PC-9 (cell line): ENCODE data around the gene ECE2. TPM values are rescaled to one million over a fixed set of nuclear protein-coding genes. Genes with fewer than 3 reads are reported as not detected.

Experiments used
- BruUV-seq: library from RNA; stranded (reverse); fragments of 400-500 nt; replicated peaks from 2 replicates; lab custom pipeline; 2021; lab: Mats Ljungman, UMichigan
- CTCF ChIA-PET: fragments of 300-600 bp; sonication (Branson Sonifier 250); formaldehyde crosslinking; loops from one replicate; lab custom pipeline; 2022; ENCODE audit warnings: antibody characterized with exemption; lab: Charles Lee
- POLR2A ChIA-PET: fragments of 300-600 bp; sonication (Branson Sonifier 250); formaldehyde crosslinking; loops from one replicate; lab custom pipeline; 2022; ENCODE audit warnings: antibody characterized with exemption; ENCODE audit not compliant: unreplicated experiment; lab: Charles Lee
- DNase-seq, 2 experiments: peaks; one replicate each; pipeline versions ENCODE4 v3.0.0 to v3.0.0-alpha.2; 2015 to 2022; ENCODE audit warnings: mixed read lengths in 1 of 2
- H2AFZ ChIP-seq: fragments of 200-600 bp; sonication (generic); 2 replicates; pipeline ENCODE4 v1.8.1; 2017; ENCODE audit warnings: antibody characterized with exemption
- H3F3A ChIP-seq: fragments of 200-600 bp; sonication (generic); 2 replicates; pipeline ENCODE4 v1.8.1; 2017; ENCODE audit warnings: antibody characterized with exemption, mild to moderate bottlenecking, low read depth; ENCODE audit not compliant: insufficient read depth
- H3K27ac ChIP-seq: fragments of 200-600 bp; sonication (generic); 2 replicates; pipeline ENCODE4 v1.6.1; 2016; ENCODE audit warnings: mixed run types
- H3K27me3 ChIP-seq: fragments of 200-600 bp; sonication (generic); 2 replicates; pipeline ENCODE4 v1.6.1; 2016; ENCODE audit warnings: low read depth, mixed run types; ENCODE audit not compliant: insufficient read depth
- H3K36me3 ChIP-seq: fragments of 200-600 bp; sonication (generic); 2 replicates; pipeline ENCODE4 v1.6.1; 2016; ENCODE audit warnings: low read depth, mixed run types
- H3K4me1 ChIP-seq: fragments of 200-600 bp; sonication (generic); replicated peaks from 2 replicates; pipeline ENCODE4 v1.6.1; 2016; ENCODE audit warnings: mixed run types; ENCODE audit not compliant: insufficient read depth
- H3K4me2 ChIP-seq: fragments of 200-600 bp; sonication (generic); 2 replicates; pipeline ENCODE4 v1.6.1; 2017; ENCODE audit warnings: mixed run types
- H3K4me3 ChIP-seq: fragments of 200-600 bp; sonication (generic); 2 replicates; pipeline ENCODE4 v1.6.1; 2016; ENCODE audit warnings: mixed run types
- H3K79me2 ChIP-seq: fragments of 200-600 bp; sonication (generic); 2 replicates; pipeline ENCODE4 v1.6.1; 2017; ENCODE audit warnings: low read depth, mixed run types
- H3K9me2 ChIP-seq: fragments of 200-600 bp; sonication (generic); 2 replicates; pipeline ENCODE4 v1.8.1; 2017; ENCODE audit warnings: mild to moderate bottlenecking; ENCODE audit not compliant: insufficient read depth
- H3K9me3 ChIP-seq: fragments of 200-600 bp; sonication (generic); 2 replicates; pipeline ENCODE4 v1.8.1; 2016; ENCODE audit warnings: low read depth; ENCODE audit not compliant: insufficient read depth
- H4K20me1 ChIP-seq: fragments of 200-600 bp; sonication (generic); 2 replicates; pipeline ENCODE4 v1.8.1; 2017; ENCODE audit not compliant: insufficient read depth
- EZH2 ChIP-seq: fragments of 200-600 bp; sonication (generic); IDR thresholded peaks from 2 replicates; pipeline ENCODE4 v1.8.0; 2017; ENCODE audit warnings: antibody characterized with exemption, low read depth
- intact Hi-C: fragments of 100-400 bp; cut with micrococcal nuclease; formaldehyde crosslinking; loops from one replicate; pipeline ENCODE4 v1.10.0; 2022; ENCODE audit not compliant: unreplicated experiment
- microRNA-seq: library from miRNA; unstranded; fragments of <30 nt; microRNA quantifications from one replicate; pipeline ENCODE4 v1.2.0, GENCODE V29; 2021; ENCODE audit warnings: borderline number of aligned reads, borderline replicate concordance
- total RNA-seq: library from RNA; stranded (reverse); gene quantifications from 2 replicates; pipeline ENCODE4 v1.2.3, GENCODE V29; 2021
- TF ChIP-seq, protein P1 (sequence below): fragments of 200-600 bp; sonication (generic); conservative IDR thresholded peaks from 2 replicates; pipeline ENCODE4 v1.6.1; 2017; ENCODE audit warnings: mixed run types, antibody characterized with exemption, mild to moderate bottlenecking, moderate library complexity

ECE2 gene
- total RNA-seq, 1 experiment from 2014 or later, result not detected

DNA sequence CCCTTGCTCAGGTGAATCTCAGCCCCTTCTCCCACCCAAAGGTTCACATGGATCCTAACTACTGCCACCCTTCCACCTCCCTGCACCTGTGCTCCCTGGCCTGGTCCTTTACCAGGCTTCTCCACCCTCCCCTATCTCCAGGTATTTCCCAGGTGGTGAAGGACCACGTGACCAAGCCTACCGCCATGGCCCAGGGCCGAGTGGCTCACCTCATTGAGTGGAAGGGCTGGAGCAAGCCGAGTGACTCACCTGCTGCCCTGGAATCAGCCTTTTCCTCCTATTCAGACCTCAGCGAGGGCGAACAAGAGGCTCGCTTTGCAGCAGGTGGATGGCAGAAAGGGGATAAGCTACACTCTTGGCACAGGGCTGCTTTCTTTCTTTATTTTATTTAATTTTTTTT is 66.1 kb downstream of the ECE2 start:
- intact Hi-C loops, result no loop called here
- H2AFZ ChIP-seq, result no peak overlapping the region
- POLR2A ChIA-PET, result no interaction called here
- no peaks in the 10 kb centered on the region for H3K9me3 ChIP-seq
- no TSS peak for BruUV-seq
- peaks cover 9% of the 10 kb centered on the region; the same call in 1 of the 2 replicates for H3K79me2 ChIP-seq
- H3K4me2 ChIP-seq, result no peak overlapping the region
- CTCF ChIA-PET, result no interaction called here
- no peaks in the 10 kb centered on the region for H3K27me3 ChIP-seq
- DNase-seq, result peak; percentile 62 to 94
- TF ChIP-seq, protein P1, sequence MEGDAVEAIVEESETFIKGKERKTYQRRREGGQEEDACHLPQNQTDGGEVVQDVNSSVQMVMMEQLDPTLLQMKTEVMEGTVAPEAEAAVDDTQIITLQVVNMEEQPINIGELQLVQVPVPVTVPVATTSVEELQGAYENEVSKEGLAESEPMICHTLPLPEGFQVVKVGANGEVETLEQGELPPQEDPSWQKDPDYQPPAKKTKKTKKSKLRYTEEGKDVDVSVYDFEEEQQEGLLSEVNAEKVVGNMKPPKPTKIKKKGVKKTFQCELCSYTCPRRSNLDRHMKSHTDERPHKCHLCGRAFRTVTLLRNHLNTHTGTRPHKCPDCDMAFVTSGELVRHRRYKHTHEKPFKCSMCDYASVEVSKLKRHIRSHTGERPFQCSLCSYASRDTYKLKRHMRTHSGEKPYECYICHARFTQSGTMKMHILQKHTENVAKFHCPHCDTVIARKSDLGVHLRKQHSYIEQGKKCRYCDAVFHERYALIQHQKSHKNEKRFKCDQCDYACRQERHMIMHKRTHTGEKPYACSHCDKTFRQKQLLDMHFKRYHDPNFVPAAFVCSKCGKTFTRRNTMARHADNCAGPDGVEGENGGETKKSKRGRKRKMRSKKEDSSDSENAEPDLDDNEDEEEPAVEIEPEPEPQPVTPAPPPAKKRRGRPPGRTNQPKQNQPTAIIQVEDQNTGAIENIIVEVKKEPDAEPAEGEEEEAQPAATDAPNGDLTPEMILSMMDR, result no peak
- TF ChIP-seq EZH2, result no peak
- no peak overlapping the region for H3K4me3 ChIP-seq
- H4K20me1 ChIP-seq, result no peaks in the 10 kb centered on the region
- no peak overlapping the region for H3K27ac ChIP-seq
- H3K9me2 ChIP-seq, result no peaks in the 10 kb centered on the region
- peaks cover 11% of the 10 kb centered on the region; the same call in 1 of the 2 replicates for H3K4me1 ChIP-seq
- no peaks in the 10 kb centered on the region for H3K36me3 ChIP-seq
- H3F3A ChIP-seq, result peaks cover 16% of the 10 kb centered on the region; the same call in 1 of the 2 replicates

Small RNAs within 50 kb of the gene (microRNA-seq; reads per million reads assigned to microRNA genes)
- 4.0 reads per million for gene MIR1224

Other genes with a start within 250 kb of the ECE2 start
- not detected in 2 replicates for gene HTR3D, start 244.3 kb upstream of the ECE2 start, total RNA-seq
- not detected in 2 replicates for gene HTR3C, start 223.0 kb upstream of the ECE2 start, total RNA-seq
- gene HTR3E, start 179.0 kb upstream of the ECE2 start, total RNA-seq, result not detected in 2 replicates
- gene EIF2B5, start 140.7 kb upstream of the ECE2 start, total RNA-seq, result 45.7 and 54.1 TPM in 2 replicates
- 101 and 108 TPM in 2 replicates for gene DVL3, start 120.6 kb upstream of the ECE2 start, total RNA-seq
- gene AP2M1, start 101.2 kb upstream of the ECE2 start, total RNA-seq, result 586 and 606 TPM in 2 replicates
- gene ABCF3, start 89.8 kb upstream of the ECE2 start, total RNA-seq, result 98.8 and 137 TPM in 2 replicates
- 0.53 and 0.76 TPM in 2 replicates for gene VWA5B2, start 46.4 kb upstream of the ECE2 start, total RNA-seq
- gene ALG3, start 27.1 kb upstream of the ECE2 start, total RNA-seq, result 81.1 and 95.1 TPM in 2 replicates
- gene EEF1AKMT4, start 26.4 kb upstream of the ECE2 start, total RNA-seq, result 11.7 and 12.1 TPM in 2 replicates
- 2.2 and 2.6 TPM in 2 replicates for gene CAMK2N2, start 14.5 kb upstream of the ECE2 start, total RNA-seq
- gene PSMD2, start 23.2 kb downstream of the ECE2 start, total RNA-seq, result 521 and 788 TPM in 2 replicates
- gene EIF4G1, start 38.6 kb downstream of the ECE2 start, total RNA-seq, result 657 and 721 TPM in 2 replicates
- gene FAM131A, start 61.6 kb downstream of the ECE2 start, total RNA-seq, result 25.5 and 28.2 TPM in 2 replicates
- 27.1 and 33.0 TPM in 2 replicates for gene CLCN2, start 85.6 kb downstream of the ECE2 start, total RNA-seq
- gene POLR2H, start 85.7 kb downstream of the ECE2 start, total RNA-seq, result 153 and 167 TPM in 2 replicates
- not detected in 2 replicates for gene THPO, start 102.2 kb downstream of the ECE2 start, total RNA-seq
- not detected in 2 replicates for gene CHRD, start 104.0 kb downstream of the ECE2 start, total RNA-seq